Astrocyte (in vitro differentiated cells and primary cell): ENCODE results near the gene OPRL1.

Experiments used
- CTCF ChIP-seq: IDR thresholded peaks from 2 replicates; pipeline ENCODE4 v1.5.1; 2011; ENCODE audit warnings: low read depth, mild to moderate bottlenecking, inconsistent platforms, low read length, moderate library complexity; ENCODE audit not compliant: insufficient read depth
- EZH2 ChIP-seq: IDR thresholded peaks from 2 replicates; pipeline ENCODE4 v1.6.1; 2012; ENCODE audit warnings: mild to moderate bottlenecking, low read length, inconsistent platforms; ENCODE audit not compliant: insufficient read depth

DNA sequence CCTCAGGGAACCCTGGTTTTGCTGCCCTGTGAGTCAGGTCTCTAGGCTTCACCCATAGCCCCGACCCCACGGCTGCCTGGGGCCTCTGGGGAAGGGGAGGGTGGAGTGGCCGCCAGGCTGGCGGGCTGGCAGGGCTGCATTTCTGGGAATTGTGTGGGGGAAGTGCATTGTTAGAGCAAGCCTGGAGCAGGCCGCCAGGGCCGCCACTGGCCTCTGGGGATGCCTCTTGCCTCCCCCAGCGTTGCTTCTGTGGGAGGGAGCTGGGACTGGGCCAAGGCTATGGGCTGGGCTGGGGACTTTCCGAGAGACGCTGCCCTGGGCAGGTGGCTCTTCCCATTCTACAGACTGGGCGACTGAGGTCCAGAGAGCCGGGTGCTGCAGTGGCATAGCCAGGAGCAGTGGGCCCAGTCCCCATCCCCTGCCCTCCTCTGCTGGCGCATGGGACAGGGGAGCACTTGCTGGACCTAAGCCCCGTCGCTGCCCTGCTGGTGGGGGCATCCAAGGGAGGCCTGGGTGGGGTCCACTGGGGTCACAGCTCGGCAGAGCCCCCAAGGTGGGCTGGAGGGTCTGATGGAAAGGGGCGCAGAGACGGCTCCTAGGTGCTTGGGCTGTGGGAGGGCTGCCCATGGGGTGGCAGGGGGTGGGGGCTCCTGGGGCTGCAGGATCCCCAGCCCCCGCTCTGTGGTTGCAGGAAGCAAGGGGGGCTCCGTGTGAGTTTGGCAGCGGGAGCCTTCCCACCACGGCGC lies 23.8 kb upstream of the OPRL1 start:
- no peak for TF ChIP-seq EZH2
- TF ChIP-seq CTCF = no peak
